NCI-H2196 treated with DMSO at 0.1 percent for 48 hours (cell line): ENCODE measurements around the gene TMEM179.

ENCODE experiments used
- DNase-seq: peaks from one replicate; lab custom pipeline; 2025; ENCODE audit not compliant: unreplicated experiment; lab: John Stamatoyannopoulos, UW

The TMEM179 gene

DNA sequence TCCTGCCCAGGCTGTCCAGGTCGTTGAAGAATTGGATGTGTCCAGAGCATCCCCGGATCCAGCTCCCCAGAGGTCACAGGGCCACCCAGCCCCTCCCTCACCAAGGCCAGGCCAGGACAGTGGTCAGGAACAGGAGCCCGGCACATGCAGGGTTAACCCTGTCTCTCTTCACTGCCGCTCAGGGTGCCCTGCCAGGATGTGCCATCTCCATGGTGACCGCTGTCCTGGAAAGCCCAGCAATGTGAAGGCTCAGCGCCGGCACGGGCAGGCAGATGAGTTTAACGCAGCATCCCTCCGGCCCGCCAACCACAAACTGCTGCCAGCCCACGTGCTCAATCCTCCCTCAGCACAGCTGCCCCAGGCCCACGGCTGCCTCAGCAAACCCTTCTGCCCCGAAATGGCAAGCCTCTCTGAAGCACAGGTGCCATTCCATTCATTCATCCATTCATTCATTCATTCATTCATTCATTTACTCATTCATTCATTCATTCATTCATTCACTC lies 4.4 kb downstream of the TMEM179 start:
- DNase-seq = no peak

- DNase-seq = no peak
These were observed 5.1 kb downstream of the TMEM179 start for GRCh38 chr14:104599446-104599845.

DNA sequence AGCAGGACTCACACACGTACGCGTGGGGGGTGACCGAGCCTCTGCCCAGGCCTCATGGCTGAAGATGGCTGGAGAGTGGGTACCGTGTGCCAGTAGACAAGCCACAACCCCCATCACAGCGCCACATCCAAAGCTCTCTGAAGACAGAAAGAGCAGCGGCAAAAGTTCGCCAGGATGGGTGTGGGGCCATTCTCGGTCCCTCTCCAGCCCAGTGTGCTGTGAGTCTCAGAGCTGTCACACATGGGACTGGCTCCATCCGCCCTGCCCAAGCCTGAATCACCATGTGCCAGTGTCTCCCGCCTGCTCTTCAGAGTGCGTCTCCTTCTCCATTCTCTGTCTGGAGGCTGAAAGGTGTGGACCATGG lies 5.7 kb downstream of the TMEM179 start:
- DNase-seq = no peak

DNA sequence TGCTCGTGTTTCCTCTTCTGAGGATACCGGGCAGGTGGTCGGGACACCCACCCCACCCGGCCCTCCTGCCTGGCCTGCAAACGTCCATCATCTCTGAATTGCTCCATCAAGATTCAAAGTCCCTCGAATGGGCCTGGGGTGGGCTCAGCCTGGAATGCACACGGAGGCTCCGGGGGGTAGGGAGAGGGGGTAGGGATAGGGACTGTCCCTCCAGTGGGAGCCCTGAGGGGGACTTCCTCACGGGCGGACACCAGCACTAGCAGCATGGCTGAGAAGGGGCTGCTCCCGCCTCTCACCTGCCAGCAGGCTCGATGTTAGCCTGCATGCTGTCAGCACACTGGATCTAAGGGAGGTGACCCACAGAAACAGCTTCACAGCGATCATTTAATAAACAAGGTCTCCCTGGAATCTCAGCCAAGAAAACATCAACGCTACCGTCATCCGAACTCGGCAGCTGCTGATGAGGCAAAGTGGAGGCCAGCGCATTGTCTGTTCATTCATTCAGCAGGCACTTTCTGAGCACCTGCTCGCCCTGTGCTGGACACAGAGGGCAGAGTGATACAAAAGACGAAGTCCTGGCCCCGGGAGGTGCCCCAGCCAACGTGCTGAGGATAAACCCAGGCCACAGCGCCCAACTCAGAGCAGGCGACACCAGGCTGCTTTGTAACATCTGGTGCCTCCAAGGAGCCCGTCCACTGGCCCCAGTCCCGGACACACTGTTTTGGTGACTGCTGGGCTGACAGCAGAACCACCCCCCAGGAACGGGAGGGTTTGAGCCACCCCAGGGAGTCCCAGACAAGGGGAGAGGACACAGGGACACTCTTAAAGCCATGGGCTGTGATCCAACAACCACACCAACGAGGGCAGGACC lies 6.3 kb downstream of the TMEM179 start:
- DNase-seq = peak; percentile 18

DNA sequence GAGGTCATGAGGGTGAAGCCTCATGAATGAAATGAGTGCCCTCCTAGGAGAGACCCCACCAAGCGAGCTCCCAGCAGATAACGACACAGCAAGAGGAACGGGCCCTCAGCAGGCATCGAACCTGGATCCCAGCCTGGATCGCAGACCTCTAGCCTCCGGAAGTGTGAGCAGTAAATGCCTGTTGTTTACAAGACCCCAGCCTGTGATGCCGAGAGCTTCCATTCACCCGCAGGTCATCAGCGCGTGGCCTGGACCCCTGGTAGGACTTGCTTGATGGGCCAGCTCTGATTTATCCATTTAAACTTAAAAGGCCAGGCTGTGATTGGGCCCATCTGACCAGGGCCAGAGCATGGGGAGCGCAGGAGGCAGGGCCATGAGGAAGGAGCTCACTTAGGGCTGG lies 7.0 kb downstream of the TMEM179 start:
- DNase-seq = no peak

DNA sequence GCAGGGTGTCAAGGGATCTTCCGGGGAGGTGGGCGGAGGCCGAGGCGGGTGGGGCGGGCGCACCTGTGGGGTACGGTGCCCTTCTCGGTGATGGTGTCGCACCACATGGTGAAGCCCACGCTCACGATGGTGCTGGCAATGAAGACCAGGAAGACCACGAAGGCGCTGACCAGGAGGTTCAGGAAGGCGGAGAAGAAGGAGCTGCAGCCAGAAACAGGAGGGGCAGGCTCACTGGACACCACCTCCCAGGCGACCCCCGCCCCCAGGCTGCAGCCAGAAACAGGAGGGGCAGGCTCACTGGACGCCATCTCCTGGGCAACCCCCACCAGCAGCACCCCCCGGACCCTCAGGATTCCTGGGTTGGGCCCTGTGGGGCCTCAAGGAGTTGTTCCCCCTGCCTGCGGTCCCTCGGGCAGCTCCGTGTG lies 7.6 kb downstream of the TMEM179 start:
- no peak for DNase-seq

- no peak for DNase-seq
These were observed 8.1 kb downstream of the TMEM179 start for GRCh38 chr14:104596451-104596918.

- no peak for DNase-seq
These were observed 8.6 kb downstream of the TMEM179 start for GRCh38 chr14:104595911-104596450.

DNA sequence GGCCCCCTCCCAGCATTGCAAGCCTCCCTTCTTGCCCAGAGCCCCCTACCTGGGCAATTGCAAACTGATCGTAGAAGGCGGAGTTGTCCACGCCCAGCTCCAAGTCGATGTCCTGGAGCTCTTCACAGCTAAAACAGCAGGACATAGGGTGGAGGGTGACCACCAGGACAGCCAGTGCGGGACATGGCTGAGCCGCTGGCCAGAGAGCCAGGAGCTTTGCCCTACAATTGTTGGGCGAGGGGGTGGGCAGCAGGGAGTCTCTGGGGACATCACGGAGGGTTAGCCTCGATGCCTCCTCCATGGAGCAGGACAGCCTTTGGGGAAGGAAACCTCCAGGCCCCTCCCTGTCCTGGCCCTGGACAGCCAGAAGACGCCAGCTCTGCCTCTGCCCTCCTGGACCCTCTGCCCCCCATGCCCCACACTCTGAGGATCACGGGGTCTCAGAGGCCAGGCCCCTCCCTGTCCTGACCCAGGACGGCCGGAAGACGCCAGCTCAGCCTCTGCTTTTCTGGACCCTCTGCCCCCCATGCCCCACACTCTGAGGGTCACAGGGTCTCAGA lies 9.4 kb downstream of the TMEM179 start:
- no peak for DNase-seq

DNA sequence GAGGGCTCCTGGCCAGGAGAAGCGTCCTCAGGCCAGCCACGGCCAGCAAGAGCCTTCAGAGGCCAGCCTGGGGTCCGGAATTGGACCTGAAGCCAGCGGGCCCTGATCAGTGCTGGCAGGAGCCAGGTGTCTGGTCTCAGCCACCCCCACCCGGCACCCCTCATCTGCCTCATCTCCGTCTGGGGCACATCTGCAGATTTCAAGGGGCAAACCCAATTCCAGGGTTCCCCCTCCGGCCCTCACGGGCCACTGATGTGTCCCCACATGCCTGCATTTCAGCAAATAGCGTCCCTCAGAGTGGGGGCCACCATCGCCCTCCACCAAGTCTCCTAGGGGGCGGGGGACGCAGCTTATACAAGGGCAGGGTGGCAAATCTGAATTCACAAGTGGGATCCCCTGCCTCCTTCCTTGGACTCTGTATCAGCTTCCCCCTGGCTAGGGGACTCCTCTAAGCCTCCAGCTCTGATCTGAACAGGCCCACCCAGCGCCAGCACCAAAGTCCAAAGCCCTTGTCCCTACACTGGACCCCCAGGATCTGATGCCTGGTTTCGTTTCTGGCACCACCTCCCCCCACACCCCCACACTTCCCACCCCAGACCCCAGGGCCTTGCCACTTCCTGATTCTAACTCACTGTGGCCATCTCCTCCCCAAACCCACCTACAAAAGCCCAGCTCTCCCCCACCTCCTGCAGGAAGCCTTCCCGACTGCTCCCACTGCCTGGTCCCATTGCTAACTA lies 10.1 kb downstream of the TMEM179 start:
- DNase-seq = no peak

GRCh38 chr14:104593710-104594136 lies 10.8 kb downstream of the TMEM179 start:
- no peak for DNase-seq

DNA sequence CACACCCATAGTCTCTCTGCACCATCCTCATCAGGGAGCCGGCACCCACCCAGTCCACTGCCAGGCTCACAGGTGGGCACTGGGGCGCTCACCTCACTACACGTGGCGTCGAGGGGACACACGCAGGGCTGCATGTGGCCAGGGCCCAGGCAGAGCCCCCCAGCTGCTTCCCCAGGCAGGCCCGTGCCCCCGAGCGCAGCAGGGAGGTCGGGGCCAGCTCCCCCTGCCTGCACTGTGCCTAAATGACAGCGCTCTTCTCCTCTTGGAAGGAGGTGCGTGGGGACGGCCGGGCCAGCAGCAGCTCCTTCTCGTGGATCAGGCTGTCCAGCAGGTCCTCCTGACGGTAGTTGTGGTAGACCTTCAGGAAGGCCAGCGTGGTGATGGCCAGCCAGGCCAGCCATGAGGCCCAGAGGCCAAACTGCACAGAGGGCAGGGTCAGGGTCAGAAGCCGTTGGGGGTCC lies 11.3 kb downstream of the TMEM179 start:
- DNase-seq = no peak

- DNase-seq = no peak
These were observed 11.8 kb downstream of the TMEM179 start for GRCh38 chr14:104592785-104593184.

DNA sequence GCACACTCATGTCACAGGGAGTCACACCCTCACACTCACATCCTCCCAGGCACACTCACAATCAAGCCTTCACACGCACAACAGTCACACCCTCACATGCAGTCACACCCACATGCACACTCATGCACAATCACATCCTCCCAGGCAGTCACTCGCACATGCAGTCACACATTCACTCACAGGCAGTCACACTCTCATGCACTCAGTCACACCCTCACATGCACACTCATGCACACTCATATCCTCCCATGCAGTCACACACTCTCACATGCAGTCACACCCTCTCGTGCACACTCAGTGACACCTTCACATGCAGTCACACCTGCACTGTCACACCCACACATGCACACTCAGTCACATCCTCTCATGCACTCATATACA lies 12.3 kb downstream of the TMEM179 start:
- DNase-seq = no peak

DNA sequence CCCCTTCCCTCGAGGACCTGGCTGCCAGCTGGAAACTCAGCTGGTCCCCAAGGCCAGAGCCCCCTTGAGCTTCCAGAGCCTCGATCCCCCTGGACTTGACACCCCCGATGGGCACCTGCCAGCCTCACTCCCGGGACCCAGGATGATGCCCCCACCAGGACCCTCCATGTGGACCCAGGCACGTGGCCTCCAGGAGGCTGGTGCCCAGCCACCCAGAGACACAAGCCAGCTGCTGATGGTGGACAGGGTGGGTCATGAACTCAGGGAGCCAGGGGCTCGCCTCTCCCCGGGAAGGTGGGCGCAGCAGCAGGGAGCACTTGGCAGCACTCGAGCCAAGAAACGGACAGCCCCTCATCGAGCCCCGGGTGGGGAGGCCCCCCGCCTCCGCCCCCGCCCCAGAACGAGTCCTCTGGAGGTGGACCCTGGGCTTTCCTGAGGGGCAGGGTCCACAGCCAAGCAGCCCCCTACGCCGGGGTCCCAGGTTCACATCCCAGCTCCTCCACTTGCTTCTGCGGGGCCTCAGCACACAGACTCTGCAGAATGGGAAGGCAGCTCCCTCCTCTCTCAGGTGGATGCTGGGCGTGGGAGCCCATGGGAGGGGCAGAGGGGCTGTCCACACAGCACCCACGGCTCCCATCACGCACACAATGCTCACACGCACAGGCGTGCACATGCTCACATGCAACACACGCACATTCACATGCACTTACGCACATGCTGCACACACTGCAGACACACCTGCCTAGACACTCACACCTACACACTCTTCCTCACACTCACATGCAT lies 12.9 kb downstream of the TMEM179 start:
- no peak for DNase-seq

- DNase-seq = no peak
These were observed 13.5 kb downstream of the TMEM179 start for GRCh38 chr14:104591031-104591430.

DNA sequence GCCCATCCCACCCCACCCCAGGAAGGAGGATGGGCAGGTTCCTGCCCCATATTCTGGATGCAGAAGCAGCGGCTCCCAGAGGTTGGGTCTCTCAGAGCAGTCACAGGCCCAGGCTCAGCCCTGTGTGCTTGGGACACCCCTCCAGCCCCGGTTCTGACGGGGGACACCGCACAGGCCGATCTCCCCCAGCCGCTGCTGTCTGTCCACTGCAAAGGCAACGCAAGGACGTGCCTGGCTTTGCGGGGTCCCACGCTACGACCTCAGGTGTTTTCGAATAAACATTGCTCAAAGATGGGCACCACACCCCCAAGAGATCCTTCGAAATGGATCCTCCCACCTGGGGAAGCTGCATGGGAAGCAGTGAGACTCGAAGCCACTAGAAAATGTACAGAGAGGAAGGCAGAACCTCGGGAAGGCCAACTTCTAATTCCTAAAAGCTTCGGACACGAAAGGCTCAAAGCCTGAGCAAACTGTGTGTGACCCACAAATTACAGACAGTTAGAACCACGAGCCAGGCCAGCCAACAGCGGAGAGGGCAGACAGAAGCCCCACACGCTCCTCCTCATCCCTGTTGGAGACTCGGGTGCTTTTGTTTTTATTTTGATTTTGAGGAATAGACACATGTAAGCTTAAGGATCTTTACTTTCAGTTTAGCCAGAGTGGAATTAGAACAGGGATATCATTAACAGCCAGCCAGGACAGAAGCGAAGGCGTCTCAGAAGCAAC lies 14.2 kb downstream of the TMEM179 start:
- no peak for DNase-seq

DNA sequence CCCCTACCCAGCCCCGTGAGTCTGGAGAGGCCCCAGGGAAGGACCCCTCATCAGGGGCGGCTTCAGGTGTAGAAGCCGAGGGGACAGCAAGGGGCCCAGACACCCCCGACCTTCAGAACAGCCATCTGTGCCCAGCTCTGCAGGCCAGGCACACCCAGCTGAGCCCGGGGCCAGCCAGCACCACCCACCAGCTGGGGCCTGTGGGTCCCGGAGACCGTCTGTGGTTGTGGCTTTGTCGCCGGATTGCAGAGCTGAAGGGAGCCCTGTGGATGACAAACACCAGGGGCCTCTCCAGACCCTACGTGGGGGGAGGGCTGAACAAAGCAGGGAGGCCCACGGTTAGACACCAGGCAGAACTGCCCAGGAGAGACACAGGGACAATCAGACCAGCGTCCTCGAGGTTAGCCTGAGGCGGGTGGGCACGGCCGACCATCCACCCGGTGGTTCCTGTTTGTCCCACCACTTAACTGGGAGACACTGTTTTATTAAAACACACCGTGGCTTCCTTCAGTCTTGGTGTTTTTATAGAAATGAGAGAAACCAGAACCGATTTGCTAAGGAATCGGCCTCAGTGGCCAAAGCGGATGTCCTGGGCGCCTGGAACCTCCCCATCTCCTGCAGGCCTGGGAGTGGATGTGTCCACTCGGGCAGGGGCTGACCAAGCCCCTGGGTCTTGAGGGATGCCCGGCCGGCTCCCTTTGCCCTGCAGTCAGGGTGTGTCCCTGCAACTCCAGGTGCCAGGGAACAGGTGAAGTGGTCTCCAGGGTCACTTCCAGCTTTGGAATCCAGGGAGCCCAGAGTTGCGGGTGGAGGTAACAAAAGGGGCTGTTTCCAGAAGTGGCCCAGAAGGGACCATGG lies 15.0 kb downstream of the TMEM179 start:
- no peak for DNase-seq
